Astrocyte (in vitro differentiated cells and primary cell): Measurements from ENCODE around the gene ITFG1.
"Not testable (repeated sequence)": the region's sequence is repeated elsewhere in the genome, so short reads cannot be mapped to it uniquely, and the experiment has no call there.

Experiments
- CTCF ChIP-seq: IDR thresholded peaks from 2 replicates; pipeline ENCODE4 v1.5.1; 2011; ENCODE audit warnings: low read depth, mild to moderate bottlenecking, inconsistent platforms, low read length, moderate library complexity; ENCODE audit not compliant: insufficient read depth
- EZH2 ChIP-seq: IDR thresholded peaks from 2 replicates; pipeline ENCODE4 v1.6.1; 2012; ENCODE audit warnings: mild to moderate bottlenecking, low read length, inconsistent platforms; ENCODE audit not compliant: insufficient read depth

- TF ChIP-seq CTCF, EZH2: not testable (repeated sequence)
Observed at GRCh38 chr16:47181066-47181465, 279.8 kb downstream of the ITFG1 start.
